ENCODE data around the gene FLNB. TPM values are rescaled to one million over a fixed set of nuclear protein-coding genes. Genes with fewer than 3 reads are reported as not detected.

The FLNB gene
- total RNA-seq, 1 donor from 2014 or later: 521 TPM

- H3K27me3 Mint-ChIP-seq (ENCODE audit: low read depth, unreplicated experiment): no peaks in the 10 kb centered on the region
- Histone ChIP-seq H3K36me3 (ENCODE audit: insufficient read depth, low read length) (peaks cover 78% of the 10 kb centered on the region), H3K27ac (ENCODE audit: low read depth, low read length) (no peak overlapping the region), H3K4me2 (ENCODE audit: low read length) (no peak overlapping the region), H3K4me1 (ENCODE audit: insufficient read depth, low read length) (no peaks in the 10 kb centered on the region), H2AFZ (ENCODE audit: low read depth, low read length) (no peak overlapping the region), H3K27me3 (ENCODE audit: insufficient read depth, low read length) (no peaks in the 10 kb centered on the region), H3K4me3 (ENCODE audit: insufficient read depth, low read depth, low read length) (no peak overlapping the region), H4K20me1 (ENCODE audit: insufficient read depth, low read length) (peaks cover 31% of the 10 kb centered on the region), H3K9ac (ENCODE audit: low read length) (no peak overlapping the region), H3K79me2 (ENCODE audit: insufficient read depth, low read length) (peaks cover 4% of the 10 kb centered on the region), H3K9me3 (ENCODE audit: insufficient read depth, low read depth, low read length) (no peaks in the 10 kb centered on the region)
- FAIRE-seq (no peak), DNase-seq (ENCODE audit: low read depth) (no peak)
- TF ChIP-seq EZH2 (IDR thresholded peaks at IDR 0.05; ENCODE audit: insufficient read depth, low read length): no peak
- TF ChIP-seq CTCF (IDR thresholded peaks at IDR 0.05; ENCODE audit: insufficient read depth, low read depth, low read length): no peak
- no peak overlapping the region for H3K27ac Mint-ChIP-seq (ENCODE audit: unreplicated experiment)
- H3K4me1 Mint-ChIP-seq (ENCODE audit: low read depth, unreplicated experiment): peaks cover 23% of the 10 kb centered on the region
- H3K36me3 Mint-ChIP-seq (ENCODE audit: low read depth, unreplicated experiment): peaks cover 43% of the 10 kb centered on the region
- no peak overlapping the region for H3K4me3 Mint-ChIP-seq (ENCODE audit: unreplicated experiment)
- no peaks in the 10 kb centered on the region for H3K9me3 Mint-ChIP-seq (ENCODE audit: unreplicated experiment)
These were observed 99.4 kb downstream of the FLNB start for GRCh38 chr3:58107597-58107996.

GRCh38 chr3:58109752-58110151 is 101.5 kb downstream of the FLNB start:
- H3K9me3 ChIP-seq (ENCODE audit: insufficient read depth, low read depth, low read length): no peaks in the 10 kb centered on the region
- no peak for TF ChIP-seq EZH2 (IDR thresholded peaks at IDR 0.05; ENCODE audit: insufficient read depth, low read length)
- TF ChIP-seq CTCF (IDR thresholded peaks at IDR 0.05; ENCODE audit: insufficient read depth, low read depth, low read length): no peak
- peaks cover 71% of the 10 kb centered on the region for H3K36me3 ChIP-seq (ENCODE audit: insufficient read depth, low read length)
- H2AFZ ChIP-seq (ENCODE audit: low read depth, low read length): no peak overlapping the region
- no peaks in the 10 kb centered on the region for H3K27me3 ChIP-seq (ENCODE audit: insufficient read depth, low read length)
- H4K20me1 ChIP-seq (ENCODE audit: insufficient read depth, low read length): peaks cover 18% of the 10 kb centered on the region
- no peaks in the 10 kb centered on the region for H3K4me1 ChIP-seq (ENCODE audit: insufficient read depth, low read length)
- no peak overlapping the region for H3K9ac ChIP-seq (ENCODE audit: low read length)
- H3K4me3 Mint-ChIP-seq (ENCODE audit: unreplicated experiment): no peak overlapping the region
- peaks cover 4% of the 10 kb centered on the region for H3K4me1 Mint-ChIP-seq (ENCODE audit: low read depth, unreplicated experiment)
- H3K27ac ChIP-seq (ENCODE audit: low read depth, low read length): no peak overlapping the region
- no peak overlapping the region for H3K4me2 ChIP-seq (ENCODE audit: low read length)
- peaks cover 5% of the 10 kb centered on the region for H3K79me2 ChIP-seq (ENCODE audit: insufficient read depth, low read length)
- peaks cover 43% of the 10 kb centered on the region for H3K36me3 Mint-ChIP-seq (ENCODE audit: low read depth, unreplicated experiment)
- H3K27ac Mint-ChIP-seq (ENCODE audit: unreplicated experiment): no peak overlapping the region
- FAIRE-seq (no peak), DNase-seq (ENCODE audit: low read depth) (no peak)
- no peak overlapping the region for H3K4me3 ChIP-seq (ENCODE audit: insufficient read depth, low read depth, low read length)
- no peaks in the 10 kb centered on the region for H3K9me3 Mint-ChIP-seq (ENCODE audit: unreplicated experiment)
- no peaks in the 10 kb centered on the region for H3K27me3 Mint-ChIP-seq (ENCODE audit: low read depth, unreplicated experiment)

- Mint-ChIP-seq H3K36me3 (ENCODE audit: low read depth, unreplicated experiment) (peaks cover 40% of the 10 kb centered on the region), H3K9me3 (ENCODE audit: unreplicated experiment) (no peaks in the 10 kb centered on the region), H3K27ac (ENCODE audit: unreplicated experiment) (no peak overlapping the region), H3K4me3 (ENCODE audit: unreplicated experiment) (peak overlapping the region; percentile 54), H3K27me3 (ENCODE audit: low read depth, unreplicated experiment) (no peaks in the 10 kb centered on the region), H3K4me1 (ENCODE audit: low read depth, unreplicated experiment) (peaks cover 4% of the 10 kb centered on the region)
- Histone ChIP-seq H3K4me3 (ENCODE audit: insufficient read depth, low read depth, low read length) (no peak overlapping the region), H3K27ac (ENCODE audit: low read depth, low read length) (no peak overlapping the region), H2AFZ (ENCODE audit: low read depth, low read length) (no peak overlapping the region), H3K36me3 (ENCODE audit: insufficient read depth, low read length) (peaks cover 60% of the 10 kb centered on the region), H3K4me1 (ENCODE audit: insufficient read depth, low read length) (peaks cover 3% of the 10 kb centered on the region), H3K79me2 (ENCODE audit: insufficient read depth, low read length) (peaks cover 15% of the 10 kb centered on the region), H3K4me2 (ENCODE audit: low read length) (no peak overlapping the region), H3K27me3 (ENCODE audit: insufficient read depth, low read length) (no peaks in the 10 kb centered on the region), H4K20me1 (ENCODE audit: insufficient read depth, low read length) (peaks cover 20% of the 10 kb centered on the region), H3K9ac (ENCODE audit: low read length) (no peak overlapping the region), H3K9me3 (ENCODE audit: insufficient read depth, low read depth, low read length) (no peaks in the 10 kb centered on the region)
- DNase-seq (ENCODE audit: low read depth): no peak
- no peak for TF ChIP-seq CTCF (IDR thresholded peaks at IDR 0.05; ENCODE audit: insufficient read depth, low read depth, low read length)
- TF ChIP-seq EZH2 (IDR thresholded peaks at IDR 0.05; ENCODE audit: insufficient read depth, low read length): no peak
- FAIRE-seq: no peak
These were observed 103.4 kb downstream of the FLNB start for GRCh38 chr3:58111513-58112184.
